T-cell (primary cell): ENCODE data around the gene NCAM1. TPM values are rescaled to one million over a fixed set of nuclear protein-coding genes. Genes with fewer than 3 reads are reported as not detected.

Source experiments
- ATAC-seq, 4 experiments: fragments of 200-7000 bp in 3 of 4; fragments of 150-1000 bp in 1 of 4; cut with Tn5 transposase; replicated peaks in 1 of 4; 1 replicate in 3 of 4; 2 replicates in 1 of 4; pipeline ENCODE4 v1.10.0; 2021; ENCODE audit warnings: moderate library complexity in 3 of 4, mild to moderate bottlenecking in 2 of 4, moderate number of reproducible peaks in 1 of 4
- CTCF ChIA-PET, 2 donors: fragments of 300-600 bp; sonication (Branson Sonifier 250); formaldehyde crosslinking; loops; one replicate each; lab custom pipeline; 2022; ENCODE audit warnings: antibody characterized with exemption in 2 of 2; lab: Charles Lee
- POLR2A ChIA-PET, 2 donors: fragments of 300-600 bp; sonication (Branson Sonifier 250); formaldehyde crosslinking; loops; one replicate each; lab custom pipeline; 2022; ENCODE audit warnings: antibody characterized with exemption in 2 of 2; lab: Charles Lee
- DNase-seq, 35 experiments: peaks; one replicate each; pipeline versions ENCODE4 v3.0.0 to v3.0.0-alpha.2; 2013 to 2023
- H3K27ac ChIP-seq: one replicate; pipeline ENCODE4 v1.5.1; 2013; ENCODE audit warnings: low read length
- H3K27me3 ChIP-seq, 2 experiments: replicated peaks in 1 of 2; 1 replicate in 1 of 2; 2 replicates in 1 of 2; pipeline versions ENCODE4 v1.6.1 to v1.7.0; 2013; ENCODE audit warnings: low read length in 1 of 2, mixed read lengths in 1 of 2; ENCODE audit not compliant: control insufficient read depth in 2 of 2, insufficient read depth in 2 of 2; ENCODE audit errors: extremely low read depth in 1 of 2
- H3K36me3 ChIP-seq, 2 donors: 1 replicate in 1 of 2; 2 replicates in 1 of 2; pipeline versions ENCODE4 v1.6.1 to v1.7.0; 2013; ENCODE audit warnings: low read length in 1 of 2; ENCODE audit not compliant: control insufficient read depth in 2 of 2, insufficient read depth in 1 of 2; ENCODE audit errors: extremely low read depth in 1 of 2
- H3K4me1 ChIP-seq, 2 experiments: 1 replicate in 1 of 2; 2 replicates in 1 of 2; pipeline versions ENCODE4 v1.6.1 to v1.7.0; 2013; ENCODE audit warnings: low read length in 2 of 2, mixed read lengths in 1 of 2; ENCODE audit not compliant: insufficient read depth in 2 of 2, control insufficient read depth in 1 of 2; ENCODE audit errors: extremely low read depth in 1 of 2
- H3K4me3 ChIP-seq, 2 donors: 1 replicate in 1 of 2; 2 replicates in 1 of 2; pipeline versions ENCODE4 v1.5.1 to v1.7.0; 2013; ENCODE audit warnings: mild to moderate bottlenecking in 2 of 2, low read length in 1 of 2, moderate library complexity in 1 of 2; ENCODE audit not compliant: control insufficient read depth in 1 of 2; ENCODE audit errors: extremely low read depth in 1 of 2
- H3K9me3 ChIP-seq: 2 replicates; pipeline ENCODE4 v1.7.0; 2013
- H3K27ac Mint-ChIP-seq, 2 donors: one replicate each; pipeline ENCODE4 v1.8.0; 2020 to 2021; ENCODE audit warnings: mild to moderate bottlenecking in 2 of 2, mixed read lengths in 2 of 2
- H3K27me3 Mint-ChIP-seq, 2 donors: one replicate each; pipeline ENCODE4 v1.8.0; 2021 to 2022; ENCODE audit warnings: mixed read lengths in 2 of 2
- H3K36me3 Mint-ChIP-seq: one replicate; pipeline ENCODE4 v1.8.0; 2021; ENCODE audit warnings: mixed read lengths
- H3K4me1 Mint-ChIP-seq, 3 donors: one replicate each; pipeline ENCODE4 v1.8.0; 2020 to 2022; ENCODE audit warnings: mixed read lengths in 3 of 3, mild to moderate bottlenecking in 1 of 3
- H3K4me3 Mint-ChIP-seq, 3 donors: one replicate each; pipeline ENCODE4 v1.8.0; 2020 to 2022; ENCODE audit warnings: mild to moderate bottlenecking in 3 of 3, mixed read lengths in 3 of 3, moderate library complexity in 3 of 3
- H3K9me3 Mint-ChIP-seq, 3 donors: one replicate each; pipeline ENCODE4 v1.8.0; 2020 to 2022; ENCODE audit warnings: mixed read lengths in 3 of 3
- WGBS: methylation state at CpG from one replicate; pipeline ENCODE4 v1.1.5; 2013; ENCODE audit warnings: missing lambda C conversion rate; ENCODE audit not compliant: insufficient coverage; 5-methylcytosine and 5-hydroxymethylcytosine counted together
- total RNA-seq, 35 experiments: library from RNA in 6 of 35; stranded (reverse) in 6 of 35; fragments of 120-200 nt in 1 of 35; gene quantifications; one replicate each; pipeline versions ENCODE4 v1.2.1 to v1.2.4 and lab custom pipeline; 2013 to 2026

The NCAM1 gene
- total RNA-seq, 5 donors from 2014 or later (not counting 1 experiment from before 2014, with no cell fraction given), result 0.90 to 1.8 (median 1.1) TPM

- no peak overlapping the region for H3K27ac ChIP-seq
- Mint-ChIP-seq H3K4me1 (peaks cover 14 to 16% (median 14%) of the 10 kb centered on the region in 3 donors), H3K4me3 (no peak overlapping the region), H3K9me3 (no peaks in the 10 kb centered on the region), H3K36me3 (no peaks in the 10 kb centered on the region), H3K27ac (no peak overlapping the region), H3K27me3 (peaks cover 24 to 33% of the 10 kb centered on the region in 2 donors)
- WGBS, result 77% methylated on average over 7 of the region's 8 CpGs
- ATAC-seq (no peak), DNase-seq (no peak)
- CTCF ChIA-PET, result no interaction called here
- POLR2A ChIA-PET, result no interaction called here
- H3K4me3 ChIP-seq, result no peak overlapping the region
- H3K9me3 ChIP-seq, result no peaks in the 10 kb centered on the region
- H3K27me3 ChIP-seq, result peaks cover 5 to 14% of the 10 kb centered on the region in 2 experiments
- no peaks in the 10 kb centered on the region for H3K36me3 ChIP-seq
- peaks cover 0 to 2% of the 10 kb centered on the region in 2 experiments for H3K4me1 ChIP-seq
Measured at GRCh38 chr11:113247221-113247620, 286.0 kb downstream of the NCAM1 start.

- Histone ChIP-seq H3K9me3 (no peaks in the 10 kb centered on the region), H3K4me1 (peaks cover 0 to 2% of the 10 kb centered on the region in 2 experiments), H3K36me3 (no peaks in the 10 kb centered on the region), H3K27ac (no peak overlapping the region), H3K27me3 (peaks cover 5 to 14% of the 10 kb centered on the region in 2 experiments), H3K4me3 (no peak overlapping the region)
- Mint-ChIP-seq H3K4me3 (no peak overlapping the region), H3K36me3 (no peaks in the 10 kb centered on the region), H3K27ac (no peak overlapping the region), H3K9me3 (no peaks in the 10 kb centered on the region), H3K27me3 (peaks cover 21 to 33% of the 10 kb centered on the region in 2 donors), H3K4me1 (peaks cover 9 to 10% (median 10%) of the 10 kb centered on the region in 3 donors)
- POLR2A ChIA-PET, result no interaction called here
- WGBS, result 80% methylated on average over 1 of the region's 6 CpGs
- no peak for DNase-seq
- CTCF ChIA-PET, result no interaction called here
- no peak for ATAC-seq
Measured at GRCh38 chr11:113247966-113248365, 286.7 kb downstream of the NCAM1 start.

DNA sequence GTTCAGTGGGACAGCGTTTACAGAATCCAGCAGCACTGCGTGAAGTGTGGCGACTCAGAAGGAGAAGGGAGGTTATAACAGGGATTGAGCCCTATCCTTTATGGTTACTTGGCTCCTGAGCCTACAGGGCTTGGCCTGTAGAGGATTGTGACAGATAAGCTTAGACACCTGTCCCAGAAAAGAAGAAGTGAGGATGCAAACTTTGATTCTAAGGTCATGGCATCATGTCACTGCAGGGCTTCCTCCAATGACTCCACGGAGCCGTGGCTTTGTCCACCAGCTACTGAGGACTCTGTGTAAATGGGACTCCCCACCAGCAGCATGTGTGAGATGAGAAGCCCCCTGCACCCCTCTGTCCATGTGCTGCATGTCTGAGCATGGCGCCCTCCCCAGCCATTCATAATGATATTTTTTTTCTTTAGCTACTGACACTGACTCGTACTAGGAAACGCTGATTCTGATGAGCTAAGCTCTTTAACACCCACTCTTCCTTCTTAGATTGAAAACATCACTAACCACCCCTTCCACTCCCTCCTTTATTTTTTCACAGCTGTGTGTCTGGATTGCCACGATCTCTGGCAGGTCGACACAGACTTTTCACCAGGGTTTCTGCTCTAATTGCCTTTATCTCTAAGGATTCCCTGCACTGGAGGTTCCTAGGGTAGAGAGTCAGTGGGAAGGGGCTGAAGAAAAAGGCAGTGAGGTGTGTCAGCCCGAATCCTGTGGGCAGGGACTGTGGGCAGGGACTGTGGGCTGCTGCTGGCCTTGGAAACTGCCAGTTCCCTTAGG is 287.7 kb downstream of the NCAM1 start:
- Mint-ChIP-seq H3K4me1 (peaks cover under 1% of the 10 kb centered on the region in 3 donors), H3K27ac (no peak overlapping the region), H3K36me3 (no peaks in the 10 kb centered on the region), H3K4me3 (no peak overlapping the region), H3K27me3 (peaks cover 20 to 33% of the 10 kb centered on the region in 2 donors), H3K9me3 (no peaks in the 10 kb centered on the region)
- Histone ChIP-seq H3K9me3 (no peaks in the 10 kb centered on the region), H3K27ac (no peak overlapping the region), H3K4me3 (no peak overlapping the region), H3K4me1 (peaks cover 0 to 2% of the 10 kb centered on the region in 2 experiments), H3K36me3 (no peaks in the 10 kb centered on the region), H3K27me3 (peaks cover 0 to 11% of the 10 kb centered on the region in 2 experiments)
- CTCF ChIA-PET, result interaction anchor here in 1 of 2 donors (0.6 kb wide), 1 partner anchor 10 kb away, joined by 4 read pairs; no protein-coding TSS in a partner anchor
- 71% methylated on average over 9 of the region's 11 CpGs for WGBS
- POLR2A ChIA-PET, result no interaction called here
- DNase-seq (no peak), ATAC-seq (no peak)

DNA sequence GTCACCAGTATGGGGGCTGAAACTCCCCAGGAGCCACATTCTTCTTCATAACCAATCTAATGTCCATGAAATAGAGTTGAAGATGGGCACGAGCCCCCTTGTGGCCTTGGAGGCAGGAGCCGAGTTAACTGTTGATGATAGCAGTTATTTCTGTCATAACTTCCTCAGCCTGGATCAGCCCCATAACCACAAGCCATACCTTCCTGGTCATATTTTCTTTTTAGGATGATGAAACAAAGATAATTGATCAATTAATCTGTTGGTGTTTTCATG is 288.2 kb downstream of the NCAM1 start:
- peaks cover 17 to 35% of the 10 kb centered on the region in 2 donors for H3K27me3 Mint-ChIP-seq

DNA sequence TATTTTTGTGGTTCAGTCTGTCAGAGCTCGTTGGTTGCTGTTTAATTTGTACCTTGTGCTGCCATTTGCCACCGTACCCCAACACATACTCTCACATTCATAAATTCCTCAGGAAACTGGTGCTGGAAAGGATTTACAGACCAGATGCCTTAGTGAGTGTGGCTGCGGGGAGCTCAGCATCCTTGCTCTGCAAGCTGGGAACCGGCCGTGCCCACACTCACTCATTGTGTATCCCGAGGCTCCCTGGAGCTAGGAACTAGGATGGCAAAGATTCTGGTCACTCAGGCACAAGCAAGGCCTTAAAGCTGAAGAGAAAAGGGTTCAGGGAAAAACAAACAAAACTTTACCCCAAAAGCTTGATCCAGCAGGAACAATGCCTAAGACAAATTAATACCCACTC is 288.6 kb downstream of the NCAM1 start:
- H3K36me3 Mint-ChIP-seq, result no peaks in the 10 kb centered on the region
- H3K4me3 Mint-ChIP-seq, result no peak overlapping the region
- WGBS, result no CpG with 5 or more reads among the region's 6 CpGs
- H3K36me3 ChIP-seq, result no peaks in the 10 kb centered on the region
- no peaks in the 10 kb centered on the region for H3K9me3 Mint-ChIP-seq
- H3K4me3 ChIP-seq, result no peak overlapping the region
- no peaks in the 10 kb centered on the region for H3K9me3 ChIP-seq
- POLR2A ChIA-PET, result interaction anchor here in 1 of 2 donors (0.5 kb wide), 1 partner anchor 63 kb away, joined by 3 read pairs; no protein-coding TSS in a partner anchor
- peaks cover 0 to 11% of the 10 kb centered on the region in 2 experiments for H3K27me3 ChIP-seq
- H3K4me1 ChIP-seq, result peaks cover 0 to 2% of the 10 kb centered on the region in 2 experiments
- DNase-seq (no peak), ATAC-seq (no peak)
- H3K27ac ChIP-seq, result no peak overlapping the region
- no peaks in the 10 kb centered on the region for H3K4me1 Mint-ChIP-seq
- H3K27me3 Mint-ChIP-seq, result peaks cover 17 to 34% of the 10 kb centered on the region in 2 donors
- CTCF ChIA-PET, result interaction anchor here in 1 of 2 donors (0.5 kb wide), 1 partner anchor 689 kb away, joined by 5 read pairs; no protein-coding TSS in a partner anchor
- no peak overlapping the region for H3K27ac Mint-ChIP-seq

More for the DNA sequence above, 288.2 kb downstream of the NCAM1 start:
- DNase-seq (peak in 1 of 35 experiments; percentile 8), ATAC-seq (no peak)
- POLR2A ChIA-PET, result no interaction called here
- no peaks in the 10 kb centered on the region for H3K36me3 Mint-ChIP-seq
- no peaks in the 10 kb centered on the region for H3K36me3 ChIP-seq
- H3K9me3 ChIP-seq, result no peaks in the 10 kb centered on the region
- H3K4me3 Mint-ChIP-seq, result no peak overlapping the region
- no peak overlapping the region for H3K27ac ChIP-seq
- no peak overlapping the region for H3K4me3 ChIP-seq
- WGBS, result no CpG with 5 or more reads among the region's 2 CpGs
- peaks cover 0 to 11% of the 10 kb centered on the region in 2 experiments for H3K27me3 ChIP-seq
- CTCF ChIA-PET, result no interaction called here
- H3K9me3 Mint-ChIP-seq, result no peaks in the 10 kb centered on the region
- H3K4me1 Mint-ChIP-seq, result no peaks in the 10 kb centered on the region
- peaks cover 0 to 2% of the 10 kb centered on the region in 2 experiments for H3K4me1 ChIP-seq
- H3K27ac Mint-ChIP-seq, result no peak overlapping the region

GRCh38 chr11:113251281-113251680 is 290.1 kb downstream of the NCAM1 start:
- Histone ChIP-seq H3K4me3 (no peak overlapping the region), H3K36me3 (no peaks in the 10 kb centered on the region), H3K27me3 (peaks cover 0 to 11% of the 10 kb centered on the region in 2 experiments), H3K9me3 (no peaks in the 10 kb centered on the region), H3K27ac (no peak overlapping the region), H3K4me1 (peaks cover 0 to 2% of the 10 kb centered on the region in 2 experiments)
- POLR2A ChIA-PET, result no interaction called here
- H3K4me3 Mint-ChIP-seq, result no peak overlapping the region
- DNase-seq, result no peak
- peaks cover 12 to 30% of the 10 kb centered on the region in 2 donors for H3K27me3 Mint-ChIP-seq
- CTCF ChIA-PET, result no interaction called here
- H3K4me1 Mint-ChIP-seq, result no peaks in the 10 kb centered on the region
- no CpG with 5 or more reads among the region's 4 CpGs for WGBS
- no peak overlapping the region for H3K27ac Mint-ChIP-seq
- ATAC-seq, result no peak
- no peaks in the 10 kb centered on the region for H3K36me3 Mint-ChIP-seq
- H3K9me3 Mint-ChIP-seq, result no peaks in the 10 kb centered on the region
